B cell (primary cell): Measurements from ENCODE around the gene WDR27. TPM values are rescaled to one million over a fixed set of nuclear protein-coding genes. Genes with fewer than 3 reads are reported as not detected.

ENCODE experiments used
- ATAC-seq: fragments of 200-7000 bp; cut with Tn5 transposase; one replicate; pipeline ENCODE4 v1.10.0; 2021; ENCODE audit warnings: low read depth, mild to moderate bottlenecking, moderate number of reproducible peaks, moderate library complexity
- CTCF ChIA-PET: fragments of 350-600 bp; sonication (Branson Sonifier 250); formaldehyde crosslinking; loops from one replicate; lab custom pipeline; 2021; ENCODE audit warnings: antibody characterized with exemption, inconsistent platforms; lab: Charles Lee
- POLR2A ChIA-PET: fragments of 350-600 bp; sonication (Branson Sonifier 250); formaldehyde crosslinking; loops from one replicate; lab custom pipeline; 2021; ENCODE audit warnings: antibody characterized with exemption; lab: Charles Lee
- DNase-seq: peaks from one replicate; pipeline ENCODE4 v3.0.0; 2013
- H2AFZ ChIP-seq: 2 replicates; pipeline ENCODE4 v1.6.1; 2012; ENCODE audit warnings: mild to moderate bottlenecking, low read depth, low read length; ENCODE audit not compliant: insufficient read depth, poor library complexity, severe bottlenecking
- H3K27ac ChIP-seq, 2 donors: 1 replicate in 1 of 2; 2 replicates in 1 of 2; pipeline ENCODE4 v1.5.1; 2012 to 2013; ENCODE audit warnings: low read length in 2 of 2, mild to moderate bottlenecking in 2 of 2, moderate library complexity in 1 of 2
- H3K27me3 ChIP-seq, 4 experiments: fragments of 200-600 bp in 1 of 4; sonication (generic) in 1 of 4; replicated peaks in 1 of 4; 1 replicate in 2 of 4; 2 replicates in 2 of 4; pipeline versions ENCODE4 v1.6.1 to v1.7.0; 2013 to 2016; ENCODE audit warnings: low read length in 3 of 4, mild to moderate bottlenecking in 2 of 4, mixed read lengths in 1 of 4, moderate library complexity in 1 of 4; ENCODE audit not compliant: insufficient read depth in 4 of 4, control insufficient read depth in 3 of 4; ENCODE audit errors: control extremely low read depth in 1 of 4
- H3K36me3 ChIP-seq, 2 experiments: replicated peaks in 1 of 2; 1 replicate in 1 of 2; 2 replicates in 1 of 2; pipeline versions ENCODE4 v1.6.1 to v1.7.1; 2013; ENCODE audit warnings: low read length in 1 of 2; ENCODE audit not compliant: insufficient read depth in 2 of 2, control insufficient read depth in 1 of 2; ENCODE audit errors: control extremely low read depth in 1 of 2, extremely low read depth in 1 of 2
- H3K4me1 ChIP-seq, 2 donors: fragments of 200-600 bp in 1 of 2; sonication (generic) in 1 of 2; 1 replicate in 1 of 2; 2 replicates in 1 of 2; pipeline versions ENCODE4 v1.5.1 to v1.6.1; 2013 to 2017; ENCODE audit warnings: low read length in 2 of 2; ENCODE audit not compliant: control insufficient read depth in 2 of 2, insufficient read depth in 2 of 2
- H3K4me2 ChIP-seq: replicated peaks from 2 replicates; pipeline ENCODE3; 2012; ENCODE audit warnings: mild to moderate bottlenecking, low read depth, low read length; ENCODE audit not compliant: poor library complexity, severe bottlenecking
- H3K4me3 ChIP-seq, 5 experiments: fragments of 200-600 bp in 1 of 5; sonication (generic) in 1 of 5; 1 replicate in 3 of 5; 2 replicates in 2 of 5; pipeline versions ENCODE4 v1.5.1 to v1.7.0; 2011 to 2016; ENCODE audit warnings: low read length in 4 of 5, mild to moderate bottlenecking in 4 of 5, low read depth in 2 of 5, control low read depth in 1 of 5, moderate library complexity in 1 of 5; ENCODE audit not compliant: insufficient read depth in 1 of 5; ENCODE audit errors: control extremely low read depth in 1 of 5, extremely low read depth in 1 of 5
- H3K79me2 ChIP-seq: fragments of 200-600 bp; sonication (generic); one replicate; pipeline ENCODE4 v1.6.0; 2016; ENCODE audit warnings: low read length; ENCODE audit not compliant: control insufficient read depth, insufficient read depth
- H3K9ac ChIP-seq: fragments of 200-600 bp; sonication (generic); 2 replicates; pipeline ENCODE4 v1.6.1; 2017; ENCODE audit warnings: mild to moderate bottlenecking, low read length, moderate library complexity
- H3K9me3 ChIP-seq, 3 donors: one replicate each; pipeline versions ENCODE4 v1.6.1 to v1.7.1; 2013; ENCODE audit warnings: low read length in 2 of 3; ENCODE audit not compliant: control insufficient read depth in 2 of 3, insufficient read depth in 1 of 3; ENCODE audit errors: control extremely low read depth in 1 of 3
- H4K20me1 ChIP-seq: 2 replicates; pipeline ENCODE4 v1.6.0; 2012; ENCODE audit warnings: mild to moderate bottlenecking, low read length; ENCODE audit not compliant: insufficient read depth, control insufficient read depth, poor library complexity, severe bottlenecking
- H3K27ac Mint-ChIP-seq: one replicate; pipeline ENCODE4 v1.8.0; 2021; ENCODE audit warnings: mixed read lengths
- H3K27me3 Mint-ChIP-seq: one replicate; pipeline ENCODE4 v1.8.0; 2021; ENCODE audit warnings: mixed read lengths
- H3K4me1 Mint-ChIP-seq: one replicate; pipeline ENCODE4 v1.8.0; 2021; ENCODE audit warnings: mixed read lengths
- H3K4me3 Mint-ChIP-seq: one replicate; pipeline ENCODE4 v1.8.0; 2021; ENCODE audit warnings: mixed read lengths
- H3K9me3 Mint-ChIP-seq: one replicate; pipeline ENCODE4 v1.8.0; 2022; ENCODE audit warnings: mixed read lengths; ENCODE audit not compliant: insufficient read depth
- CTCF ChIP-seq: fragments of 200-600 bp; IDR thresholded peaks from one replicate; pipeline ENCODE4 v1.8.0; 2022; ENCODE audit warnings: antibody characterized with exemption, mild to moderate bottlenecking
- EZH2 ChIP-seq: IDR thresholded peaks from 2 replicates; pipeline ENCODE4 v1.6.1; 2012; ENCODE audit warnings: borderline replicate concordance, low read depth, mild to moderate bottlenecking, moderate library complexity, low read length; ENCODE audit not compliant: insufficient read depth, poor library complexity, severe bottlenecking
- WGBS: methylation state at CpG from one replicate; pipeline ENCODE4 v1.1.5; 2013; ENCODE audit warnings: missing lambda C conversion rate; ENCODE audit not compliant: insufficient coverage; 5-methylcytosine and 5-hydroxymethylcytosine counted together
- intact Hi-C: fragments of 100-400 bp; cut with micrococcal nuclease; formaldehyde crosslinking; loops from one replicate; pipeline ENCODE4 v1.10.0; 2022
- polyA plus RNA-seq: library from polyadenylated mRNA; depleted of rRNA; stranded (reverse); fragments of >200 nt; gene quantifications from 2 replicates; pipeline ENCODE4 v1.2.3, GENCODE V29; 2012
- total RNA-seq, 2 donors: library from RNA; stranded (reverse); fragments of 120-200 nt in 1 of 2; gene quantifications; 1 replicate in 1 of 2; 2 replicates in 1 of 2; pipeline versions ENCODE4 v1.2.3 to v1.2.4, GENCODE V29; 2013 to 2022

Gene WDR27
- total and polyA plus RNA-seq, 2 donors (not counting 1 experiment from before 2014, with no cell fraction given): 64.3 to 86.3 TPM

- Histone ChIP-seq H3K27me3 (no peaks in the 10 kb centered on the region), H3K27ac (no peak overlapping the region), H3K79me2 (no peaks in the 10 kb centered on the region), H4K20me1 (no peaks in the 10 kb centered on the region), H3K4me2 (no peak overlapping the region), H3K9me3 (peaks cover 0 to 37% (median 0%) of the 10 kb centered on the region in 3 donors), H3K9ac (no peak overlapping the region), H2AFZ (no peak overlapping the region), H3K4me3 (no peak overlapping the region), H3K4me1 (no peaks in the 10 kb centered on the region), H3K36me3 (no peaks in the 10 kb centered on the region)
- WGBS: 87% methylated on average over 27 of the region's 28 CpGs
- ATAC-seq: no peak
- no peak for TF ChIP-seq CTCF
- TF ChIP-seq EZH2: no peak
- ChIA-PET POLR2A (no interaction called here), CTCF (no interaction called here)
- Mint-ChIP-seq H3K9me3 (no peaks in the 10 kb centered on the region), H3K4me3 (no peak overlapping the region), H3K27me3 (no peaks in the 10 kb centered on the region), H3K4me1 (no peaks in the 10 kb centered on the region), H3K27ac (no peak overlapping the region)
- intact Hi-C loops: no loop called here
- no peak for DNase-seq
Measured at GRCh38 chr6:169424149-169424804, 277.6 kb downstream of the WDR27 start.

- POLR2A ChIA-PET: no interaction called here
- no peaks in the 10 kb centered on the region for H4K20me1 ChIP-seq
- WGBS: 89% methylated on average over 14 of the region's 14 CpGs
- H3K4me2 ChIP-seq: no peak overlapping the region
- Mint-ChIP-seq H3K9me3 (no peaks in the 10 kb centered on the region), H3K27ac (no peak overlapping the region), H3K4me3 (no peak overlapping the region), H3K27me3 (no peaks in the 10 kb centered on the region), H3K4me1 (no peaks in the 10 kb centered on the region)
- H3K36me3 ChIP-seq: no peaks in the 10 kb centered on the region
- DNase-seq (no peak), ATAC-seq (no peak)
- intact Hi-C loops: no loop called here
- no peak for TF ChIP-seq EZH2
- TF ChIP-seq CTCF: no peak
- peaks cover 0 to 30% (median 0%) of the 10 kb centered on the region in 3 donors for H3K9me3 ChIP-seq
- no peak overlapping the region for H3K4me3 ChIP-seq
- no peak overlapping the region for H3K9ac ChIP-seq
- CTCF ChIA-PET: interaction anchor here (0.6 to 1.4 kb wide), 2 partner anchors 163 to 279 kb away, joined by 3 to 4 read pairs; partner anchors contain the start of gene WDR27
- H3K79me2 ChIP-seq: no peaks in the 10 kb centered on the region
- H2AFZ ChIP-seq: no peak overlapping the region
- no peaks in the 10 kb centered on the region for H3K27me3 ChIP-seq
- no peak overlapping the region for H3K27ac ChIP-seq
- no peaks in the 10 kb centered on the region for H3K4me1 ChIP-seq
Measured at GRCh38 chr6:169421586-169422264, 280.1 kb downstream of the WDR27 start.
